WTC11 (cell line): ENCODE results near the gene TMEM25.

Experiments
- CREM ChIP-seq: sonication (generic); formaldehyde crosslinking; IDR thresholded peaks from 2 replicates; pipeline ENCODE4 v1.8.1; 2022; ENCODE audit warnings: mild to moderate bottlenecking, missing genetic modification reagents, moderate library complexity
- CTCF ChIP-seq: fragments of 200-600 bp; IDR thresholded peaks from 2 replicates; pipeline ENCODE4 v1.8.0; 2022; ENCODE audit warnings: antibody characterized with exemption
- E2F4 ChIP-seq: sonication (generic); formaldehyde crosslinking; IDR thresholded peaks from 2 replicates; pipeline ENCODE4 v1.8.1; 2022; ENCODE audit warnings: low read depth, mild to moderate bottlenecking, moderate library complexity, missing genetic modification reagents, borderline replicate concordance
- FOXJ3 ChIP-seq: sonication (generic); formaldehyde crosslinking; IDR thresholded peaks from 2 replicates; pipeline ENCODE4 v1.9.0; 2021; ENCODE audit warnings: missing genetic modification reagents, mild to moderate bottlenecking, borderline replicate concordance
- FOXK1 ChIP-seq: sonication (generic); formaldehyde crosslinking; IDR thresholded peaks from 2 replicates; pipeline ENCODE4 v1.8.0; 2022; ENCODE audit warnings: mild to moderate bottlenecking, moderate library complexity, missing genetic modification reagents
- JUN ChIP-seq: sonication (generic); formaldehyde crosslinking; IDR thresholded peaks from 2 replicates; pipeline ENCODE4 v1.8.0; 2023; ENCODE audit warnings: mild to moderate bottlenecking, missing genetic modification reagents
- NR2C2 ChIP-seq: sonication (generic); formaldehyde crosslinking; IDR thresholded peaks from 2 replicates; pipeline ENCODE4 v1.8.0; 2022; ENCODE audit warnings: mild to moderate bottlenecking, missing genetic modification reagents
- RORB ChIP-seq: fragments of 250-450 bp; sonication (Bioruptor Pico); IDR thresholded peaks from 2 replicates; pipeline ENCODE4 v1.9.0; 2021; ENCODE audit warnings: mild to moderate bottlenecking
- ZNF138 ChIP-seq: sonication (generic); formaldehyde crosslinking; conservative IDR thresholded peaks from 2 replicates; pipeline ENCODE4 v1.8.1; 2022; ENCODE audit warnings: mild to moderate bottlenecking, moderate library complexity, missing genetic modification reagents
- TF ChIP-seq, protein P1 (sequence below): sonication (generic); formaldehyde crosslinking; conservative IDR thresholded peaks from 2 replicates; pipeline ENCODE4 v1.8.1; 2023; ENCODE audit warnings: mild to moderate bottlenecking, low read depth, missing genetic modification reagents, moderate library complexity
- TF ChIP-seq, protein P2 (sequence below): sonication (generic); formaldehyde crosslinking; IDR thresholded peaks from 2 replicates; pipeline ENCODE4 v1.8.1; 2023; ENCODE audit warnings: mild to moderate bottlenecking, missing genetic modification reagents, moderate library complexity

DNA sequence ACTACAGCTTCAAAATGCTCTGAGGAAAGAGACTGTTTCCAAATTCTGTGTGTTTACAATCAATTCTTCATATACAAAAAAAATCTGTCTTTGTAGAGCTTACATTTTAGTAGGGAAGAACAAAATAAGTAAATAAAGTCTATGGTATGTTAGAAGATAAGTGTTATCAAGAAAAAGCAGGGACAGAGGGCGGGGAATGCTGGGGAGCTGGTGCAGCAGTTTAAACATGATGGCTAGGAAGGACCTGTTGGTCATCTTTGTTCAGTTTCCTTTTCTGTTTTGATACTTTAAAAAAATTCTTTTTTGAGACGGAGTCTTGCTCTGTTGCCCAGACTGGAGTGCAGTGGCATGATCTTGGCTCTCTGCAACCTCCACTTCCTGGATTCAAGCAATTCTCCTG is 16.1 kb downstream of the TMEM25 start:
- TF ChIP-seq, protein P1, sequence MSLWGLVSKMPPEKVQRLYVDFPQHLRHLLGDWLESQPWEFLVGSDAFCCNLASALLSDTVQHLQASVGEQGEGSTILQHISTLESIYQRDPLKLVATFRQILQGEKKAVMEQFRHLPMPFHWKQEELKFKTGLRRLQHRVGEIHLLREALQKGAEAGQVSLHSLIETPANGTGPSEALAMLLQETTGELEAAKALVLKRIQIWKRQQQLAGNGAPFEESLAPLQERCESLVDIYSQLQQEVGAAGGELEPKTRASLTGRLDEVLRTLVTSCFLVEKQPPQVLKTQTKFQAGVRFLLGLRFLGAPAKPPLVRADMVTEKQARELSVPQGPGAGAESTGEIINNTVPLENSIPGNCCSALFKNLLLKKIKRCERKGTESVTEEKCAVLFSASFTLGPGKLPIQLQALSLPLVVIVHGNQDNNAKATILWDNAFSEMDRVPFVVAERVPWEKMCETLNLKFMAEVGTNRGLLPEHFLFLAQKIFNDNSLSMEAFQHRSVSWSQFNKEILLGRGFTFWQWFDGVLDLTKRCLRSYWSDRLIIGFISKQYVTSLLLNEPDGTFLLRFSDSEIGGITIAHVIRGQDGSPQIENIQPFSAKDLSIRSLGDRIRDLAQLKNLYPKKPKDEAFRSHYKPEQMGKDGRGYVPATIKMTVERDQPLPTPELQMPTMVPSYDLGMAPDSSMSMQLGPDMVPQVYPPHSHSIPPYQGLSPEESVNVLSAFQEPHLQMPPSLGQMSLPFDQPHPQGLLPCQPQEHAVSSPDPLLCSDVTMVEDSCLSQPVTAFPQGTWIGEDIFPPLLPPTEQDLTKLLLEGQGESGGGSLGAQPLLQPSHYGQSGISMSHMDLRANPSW = no peak
- TF ChIP-seq JUN (CRISPR knock-in tag) (no peak), CTCF (no peak), NR2C2 (no peak), FOXJ3 (CRISPR knock-in tag) (no peak), ZNF138 (CRISPR knock-in tag) (no peak), FOXK1 (CRISPR knock-in tag) (no peak), CREM (CRISPR knock-in tag) (no peak), RORB (CRISPR knock-in tag) (no peak), E2F4 (CRISPR knock-in tag) (no peak)
- TF ChIP-seq, protein P2, sequence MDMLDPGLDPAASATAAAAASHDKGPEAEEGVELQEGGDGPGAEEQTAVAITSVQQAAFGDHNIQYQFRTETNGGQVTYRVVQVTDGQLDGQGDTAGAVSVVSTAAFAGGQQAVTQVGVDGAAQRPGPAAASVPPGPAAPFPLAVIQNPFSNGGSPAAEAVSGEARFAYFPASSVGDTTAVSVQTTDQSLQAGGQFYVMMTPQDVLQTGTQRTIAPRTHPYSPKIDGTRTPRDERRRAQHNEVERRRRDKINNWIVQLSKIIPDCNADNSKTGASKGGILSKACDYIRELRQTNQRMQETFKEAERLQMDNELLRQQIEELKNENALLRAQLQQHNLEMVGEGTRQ (CRISPR knock-in tag) = no peak
